ENCODE measurements around the gene FGF3.

The FGF3 gene

GRCh38 chr11:69822676-69823494, 3.7 kb upstream of the FGF3 start:
- DNase-seq = no peak

- DNase-seq = no peak
These were observed 2.4 kb upstream of the FGF3 start for GRCh38 chr11:69821511-69822040.

GRCh38 chr11:69820441-69820840, 1.2 kb upstream of the FGF3 start:
- no peak for DNase-seq

GRCh38 chr11:69819541-69820070, 390 bp upstream of the FGF3 start:
- DNase-seq = no peak

GRCh38 chr11:69818231-69818602, 999 bp downstream of the FGF3 start:
- no peak for DNase-seq

- no peak for DNase-seq
These were observed 1.7 kb downstream of the FGF3 start for GRCh38 chr11:69817265-69818230.

- no peak for DNase-seq
These were observed 2.5 kb downstream of the FGF3 start for GRCh38 chr11:69816671-69817070.

GRCh38 chr11:69815973-69816372, 3.2 kb downstream of the FGF3 start:
- no peak for DNase-seq

GRCh38 chr11:69814902-69815301, 4.3 kb downstream of the FGF3 start:
- DNase-seq = no peak

- no peak for DNase-seq
These were observed 4.8 kb downstream of the FGF3 start for GRCh38 chr11:69814411-69814810.

- DNase-seq = no peak
These were observed 5.4 kb downstream of the FGF3 start for GRCh38 chr11:69813839-69814238.

- DNase-seq = no peak
These were observed 6.3 kb downstream of the FGF3 start for GRCh38 chr11:69812946-69813345.

GRCh38 chr11:69812256-69812655, 7.0 kb downstream of the FGF3 start:
- DNase-seq = no peak

GRCh38 chr11:69811431-69811830, 7.8 kb downstream of the FGF3 start:
- DNase-seq = no peak

GRCh38 chr11:69810289-69811118, 8.7 kb downstream of the FGF3 start:
- DNase-seq = no peak

GRCh38 chr11:69808667-69809086, 10.5 kb downstream of the FGF3 start:
- no peak for DNase-seq

GRCh38 chr11:69807106-69807815, 12.0 kb downstream of the FGF3 start:
- no peak for DNase-seq

GRCh38 chr11:69804769-69805508, 14.3 kb downstream of the FGF3 start:
- DNase-seq = no peak

- no peak for DNase-seq
These were observed 15.5 kb downstream of the FGF3 start for GRCh38 chr11:69803604-69804218.

GRCh38 chr11:69803022-69803421, 16.2 kb downstream of the FGF3 start:
- DNase-seq = no peak

- DNase-seq = no peak
These were observed 16.6 kb downstream of the FGF3 start for GRCh38 chr11:69802590-69802989.
